Natural killer cell (primary cell): ENCODE measurements around the gene DSG3. TPM values are rescaled to one million over a fixed set of nuclear protein-coding genes. Genes with fewer than 3 reads are reported as not detected.

Experiments
- ATAC-seq, 3 donors: fragments of 150-1000 bp in 2 of 3; fragments of 200-7000 bp in 1 of 3; cut with Tn5 transposase; 1 replicate in 1 of 3; 2 replicates in 2 of 3; pipeline ENCODE4 v1.10.0; 2021; ENCODE audit warnings: mild to moderate bottlenecking in 2 of 3, moderate library complexity in 2 of 3
- DNase-seq, 2 donors: peaks; one replicate each; pipeline versions ENCODE4 v3.0.0 to v3.0.0-alpha.2; 2013 to 2021; ENCODE audit warnings: mixed read lengths in 1 of 2
- H3K27ac ChIP-seq: one replicate; pipeline ENCODE4 v1.5.1; 2013; ENCODE audit warnings: mild to moderate bottlenecking, low read length
- H3K27me3 ChIP-seq: one replicate; pipeline ENCODE4 v1.6.1; 2013; ENCODE audit warnings: low read length; ENCODE audit not compliant: control insufficient read depth, insufficient read depth
- H3K36me3 ChIP-seq: one replicate; pipeline ENCODE4 v1.6.1; 2013; ENCODE audit warnings: low read length; ENCODE audit not compliant: control insufficient read depth, insufficient read depth
- H3K4me1 ChIP-seq: one replicate; pipeline ENCODE4 v1.6.1; 2013; ENCODE audit warnings: low read length; ENCODE audit not compliant: control insufficient read depth, insufficient read depth
- H3K4me3 ChIP-seq: one replicate; pipeline ENCODE4 v1.5.1; 2013; ENCODE audit warnings: low read length
- H3K9me3 ChIP-seq: one replicate; pipeline ENCODE4 v1.6.1; 2013; ENCODE audit warnings: low read length; ENCODE audit not compliant: control insufficient read depth, insufficient read depth
- H3K27ac Mint-ChIP-seq, 2 donors: one replicate each; pipeline ENCODE4 v1.8.0; 2022; ENCODE audit warnings: mild to moderate bottlenecking in 2 of 2, mixed read lengths in 2 of 2, moderate library complexity in 1 of 2
- H3K27me3 Mint-ChIP-seq, 2 donors: one replicate each; pipeline ENCODE4 v1.8.0; 2022; ENCODE audit warnings: low read depth in 2 of 2, mixed read lengths in 2 of 2
- H3K36me3 Mint-ChIP-seq: one replicate; pipeline ENCODE4 v1.8.0; 2022; ENCODE audit warnings: mixed read lengths
- H3K4me1 Mint-ChIP-seq, 2 donors: one replicate each; pipeline ENCODE4 v1.8.0; 2022; ENCODE audit warnings: mixed read lengths in 2 of 2
- H3K4me3 Mint-ChIP-seq: one replicate; pipeline ENCODE4 v1.8.0; 2022; ENCODE audit warnings: mild to moderate bottlenecking, moderate library complexity, mixed read lengths
- H3K9me3 Mint-ChIP-seq, 2 donors: one replicate each; pipeline ENCODE4 v1.8.0; 2022; ENCODE audit warnings: mixed read lengths in 2 of 2
- WGBS: methylation state at CpG from one replicate; pipeline ENCODE4 v1.1.7; 2013; ENCODE audit warnings: missing lambda C conversion rate; ENCODE audit not compliant: insufficient coverage; 5-methylcytosine and 5-hydroxymethylcytosine counted together
- intact Hi-C: fragments of 100-400 bp; cut with micrococcal nuclease; formaldehyde crosslinking; loops from one replicate; pipeline ENCODE4 v1.14.2; 2022
- total RNA-seq, 4 donors: library from RNA; stranded (reverse); fragments of 120-200 nt in 1 of 4; gene quantifications; one replicate each; pipeline versions ENCODE4 v1.2.3 to v1.2.4, GENCODE V29; 2013 to 2022
- TF ChIP-seq, protein P1 (sequence below): fragments of 200-600 bp; IDR thresholded peaks from one replicate; pipeline ENCODE4 v1.8.0; 2022; ENCODE audit warnings: antibody characterized with exemption

Gene DSG3
- total RNA-seq, 3 donors from 2014 or later (not counting 1 experiment from before 2014, with no cell fraction given): 0.28 TPM; not detected in 2

DNA sequence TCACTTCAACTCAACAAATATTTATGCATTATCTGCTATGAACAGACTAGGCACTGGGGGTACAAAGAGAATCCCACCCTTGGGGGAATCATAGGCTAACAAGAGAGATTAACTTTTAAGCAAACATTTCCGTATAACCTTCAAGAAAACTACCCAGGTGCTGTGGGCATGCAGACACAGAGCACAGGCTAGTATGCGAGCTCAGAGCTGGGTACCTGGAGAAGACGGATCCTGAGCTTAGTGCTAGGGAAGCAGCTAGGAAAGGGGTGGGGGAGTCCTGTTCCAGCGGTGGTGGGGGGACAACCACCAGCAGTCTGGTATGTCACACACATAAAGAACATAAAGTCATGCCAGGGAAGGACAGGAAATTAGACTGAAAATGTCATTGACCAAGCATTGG, 17.5 kb upstream of the DSG3 start:
- 89% methylated on average over 4 of the region's 4 CpGs for WGBS
- Mint-ChIP-seq H3K4me1 (no peaks in the 10 kb centered on the region), H3K27ac (no peak overlapping the region), H3K36me3 (no peaks in the 10 kb centered on the region), H3K4me3 (no peak overlapping the region), H3K9me3 (no peaks in the 10 kb centered on the region), H3K27me3 (peaks cover 0 to 3% of the 10 kb centered on the region in 2 donors)
- H3K36me3 ChIP-seq: no peaks in the 10 kb centered on the region
- DNase-seq (no peak), ATAC-seq (no peak)
- TF ChIP-seq, protein P1, sequence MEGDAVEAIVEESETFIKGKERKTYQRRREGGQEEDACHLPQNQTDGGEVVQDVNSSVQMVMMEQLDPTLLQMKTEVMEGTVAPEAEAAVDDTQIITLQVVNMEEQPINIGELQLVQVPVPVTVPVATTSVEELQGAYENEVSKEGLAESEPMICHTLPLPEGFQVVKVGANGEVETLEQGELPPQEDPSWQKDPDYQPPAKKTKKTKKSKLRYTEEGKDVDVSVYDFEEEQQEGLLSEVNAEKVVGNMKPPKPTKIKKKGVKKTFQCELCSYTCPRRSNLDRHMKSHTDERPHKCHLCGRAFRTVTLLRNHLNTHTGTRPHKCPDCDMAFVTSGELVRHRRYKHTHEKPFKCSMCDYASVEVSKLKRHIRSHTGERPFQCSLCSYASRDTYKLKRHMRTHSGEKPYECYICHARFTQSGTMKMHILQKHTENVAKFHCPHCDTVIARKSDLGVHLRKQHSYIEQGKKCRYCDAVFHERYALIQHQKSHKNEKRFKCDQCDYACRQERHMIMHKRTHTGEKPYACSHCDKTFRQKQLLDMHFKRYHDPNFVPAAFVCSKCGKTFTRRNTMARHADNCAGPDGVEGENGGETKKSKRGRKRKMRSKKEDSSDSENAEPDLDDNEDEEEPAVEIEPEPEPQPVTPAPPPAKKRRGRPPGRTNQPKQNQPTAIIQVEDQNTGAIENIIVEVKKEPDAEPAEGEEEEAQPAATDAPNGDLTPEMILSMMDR: no peak
- no peaks in the 10 kb centered on the region for H3K9me3 ChIP-seq
- no peaks in the 10 kb centered on the region for H3K27me3 ChIP-seq
- intact Hi-C loops: no loop called here
- no peak overlapping the region for H3K4me3 ChIP-seq
- no peaks in the 10 kb centered on the region for H3K4me1 ChIP-seq
- no peak overlapping the region for H3K27ac ChIP-seq

DNA sequence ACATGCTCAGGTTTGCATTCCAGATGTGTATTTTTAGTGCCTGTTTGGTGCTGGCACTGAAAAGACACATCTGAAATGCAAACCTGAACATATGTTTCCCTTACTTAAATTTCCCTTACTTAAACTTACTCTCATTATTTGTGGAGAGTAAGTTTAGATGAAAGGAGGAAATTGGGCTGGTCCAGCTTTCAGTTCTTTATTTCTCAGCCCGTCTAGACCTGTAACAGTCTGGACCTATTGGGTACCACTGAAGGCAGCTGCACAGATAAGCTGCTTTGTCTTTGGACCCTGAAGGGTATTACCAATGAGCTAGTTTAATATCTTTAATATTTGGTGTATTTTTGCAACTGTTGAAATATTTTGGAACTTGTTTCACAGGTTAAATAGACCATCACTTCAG, 17.0 kb upstream of the DSG3 start:
- Mint-ChIP-seq H3K4me3 (no peak overlapping the region), H3K27ac (no peak overlapping the region), H3K4me1 (no peaks in the 10 kb centered on the region), H3K36me3 (no peaks in the 10 kb centered on the region), H3K9me3 (no peaks in the 10 kb centered on the region), H3K27me3 (peaks cover 0 to 3% of the 10 kb centered on the region in 2 donors)
- Histone ChIP-seq H3K36me3 (no peaks in the 10 kb centered on the region), H3K4me1 (no peaks in the 10 kb centered on the region), H3K27ac (no peak overlapping the region), H3K27me3 (no peaks in the 10 kb centered on the region), H3K9me3 (no peaks in the 10 kb centered on the region), H3K4me3 (no peak overlapping the region)
- DNase-seq (no peak), ATAC-seq (no peak)
- intact Hi-C loops: no loop called here
- WGBS: 50% methylated on average over 1 of the region's 1 CpG
- TF ChIP-seq, protein P1: no peak

DNA sequence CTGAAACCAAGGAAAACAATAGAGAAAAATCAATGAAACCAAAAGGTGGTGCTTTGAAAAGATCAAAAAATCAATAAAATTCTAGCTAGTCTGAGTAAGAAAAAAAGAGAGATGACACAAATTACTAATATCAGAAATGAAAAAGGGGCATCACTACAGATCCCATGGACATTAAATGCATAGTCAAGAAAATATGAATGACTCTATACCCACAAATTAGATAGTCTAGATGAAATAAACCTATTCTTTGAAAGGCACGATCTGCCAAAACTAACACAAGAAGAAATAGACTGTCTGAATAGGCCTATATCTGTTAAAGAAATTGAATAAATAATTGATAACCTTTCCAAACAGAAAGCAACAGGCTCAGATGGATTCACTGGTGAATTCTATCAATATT, 15.2 kb upstream of the DSG3 start:
- DNase-seq (no peak), ATAC-seq (no peak)
- Mint-ChIP-seq H3K27ac (no peak overlapping the region), H3K4me1 (no peaks in the 10 kb centered on the region), H3K36me3 (no peaks in the 10 kb centered on the region), H3K4me3 (no peak overlapping the region), H3K27me3 (no peaks in the 10 kb centered on the region), H3K9me3 (no peaks in the 10 kb centered on the region)
- TF ChIP-seq, protein P1: no peak
- Histone ChIP-seq H3K27me3 (no peaks in the 10 kb centered on the region), H3K4me3 (no peak overlapping the region), H3K9me3 (no peaks in the 10 kb centered on the region), H3K27ac (no peak overlapping the region), H3K4me1 (no peaks in the 10 kb centered on the region), H3K36me3 (no peaks in the 10 kb centered on the region)
- intact Hi-C loops: no loop called here
- no CpG with 5 or more reads among the region's 1 CpG for WGBS

DNA sequence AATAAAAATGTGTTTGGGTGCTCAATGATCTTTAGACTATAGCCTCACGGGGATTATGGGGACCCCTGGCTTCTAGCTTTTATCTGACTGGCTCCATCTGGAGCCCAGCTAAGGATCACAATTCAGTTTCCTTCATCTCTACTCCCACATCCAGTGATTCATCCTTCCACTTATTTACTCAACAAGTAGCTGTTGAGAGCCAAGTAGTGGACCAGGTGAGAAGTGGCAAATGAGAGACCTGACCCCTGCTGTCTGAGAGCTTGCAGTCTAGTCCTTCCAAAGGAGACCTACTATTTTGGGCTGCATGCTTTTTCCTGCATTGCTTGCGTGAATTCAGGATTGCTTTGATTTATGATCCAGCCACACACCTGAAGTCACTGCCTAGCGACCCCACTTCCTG, 10.7 kb upstream of the DSG3 start:
- TF ChIP-seq, protein P1: no peak
- ATAC-seq (no peak), DNase-seq (no peak)
- intact Hi-C loops: no loop called here
- H3K27me3 Mint-ChIP-seq: no peaks in the 10 kb centered on the region
- no peak overlapping the region for H3K27ac Mint-ChIP-seq
- Histone ChIP-seq H3K27ac (no peak overlapping the region), H3K4me1 (no peaks in the 10 kb centered on the region), H3K27me3 (no peaks in the 10 kb centered on the region), H3K36me3 (no peaks in the 10 kb centered on the region), H3K9me3 (no peaks in the 10 kb centered on the region), H3K4me3 (no peak overlapping the region)
- H3K4me1 Mint-ChIP-seq: no peaks in the 10 kb centered on the region
- H3K36me3 Mint-ChIP-seq: no peaks in the 10 kb centered on the region
- H3K4me3 Mint-ChIP-seq: no peak overlapping the region
- H3K9me3 Mint-ChIP-seq: peaks cover 0 to 2% of the 10 kb centered on the region in 2 donors
- WGBS: 78% methylated on average over 3 of the region's 3 CpGs
